Measurements from ENCODE around the gene GRM1.

GRM1 gene

GRCh38 chr6:146281651-146282362 lies 252.9 kb downstream of the GRM1 start:
- no peak for DNase-seq

- no peak for DNase-seq
Measured at GRCh38 chr6:146282837-146283236, 254.0 kb downstream of the GRM1 start.

GRCh38 chr6:146284311-146284710 lies 255.4 kb downstream of the GRM1 start:
- DNase-seq = no peak

GRCh38 chr6:146286961-146287360 lies 258.1 kb downstream of the GRM1 start:
- DNase-seq = no peak

- DNase-seq = no peak
Measured at GRCh38 chr6:146287691-146288369, 259.0 kb downstream of the GRM1 start.

GRCh38 chr6:146289816-146290588 lies 261.1 kb downstream of the GRM1 start:
- no peak for DNase-seq

GRCh38 chr6:146290589-146290901 lies 261.7 kb downstream of the GRM1 start:
- no peak for DNase-seq

GRCh38 chr6:146292506-146292905 lies 263.6 kb downstream of the GRM1 start:
- no peak for DNase-seq

- no peak for DNase-seq
Measured at GRCh38 chr6:146295695-146296094, 266.8 kb downstream of the GRM1 start.

- no peak for DNase-seq
Measured at GRCh38 chr6:146297815-146298214, 269.0 kb downstream of the GRM1 start.

- DNase-seq = no peak
Measured at GRCh38 chr6:146300521-146300920, 271.7 kb downstream of the GRM1 start.

GRCh38 chr6:146301764-146302163 lies 272.9 kb downstream of the GRM1 start:
- no peak for DNase-seq

GRCh38 chr6:146302994-146303393 lies 274.1 kb downstream of the GRM1 start:
- no peak for DNase-seq

- no peak for DNase-seq
Measured at GRCh38 chr6:146304181-146304580, 275.3 kb downstream of the GRM1 start.

- no peak for DNase-seq
Measured at GRCh38 chr6:146305092-146305491, 276.2 kb downstream of the GRM1 start.

- no peak for DNase-seq
Measured at GRCh38 chr6:146305951-146306350, 277.1 kb downstream of the GRM1 start.

GRCh38 chr6:146310628-146311027 lies 281.8 kb downstream of the GRM1 start:
- DNase-seq = no peak

GRCh38 chr6:146311079-146311478 lies 282.2 kb downstream of the GRM1 start:
- DNase-seq = no peak

GRCh38 chr6:146312608-146313007 lies 283.7 kb downstream of the GRM1 start:
- DNase-seq = no peak

- DNase-seq = no peak
Measured at GRCh38 chr6:146315381-146316174, 286.7 kb downstream of the GRM1 start.

GRCh38 chr6:146316175-146316495 lies 287.3 kb downstream of the GRM1 start:
- DNase-seq = no peak

- no peak for DNase-seq
Measured at GRCh38 chr6:146331013-146331412, 302.2 kb downstream of the GRM1 start.

- no peak for DNase-seq
Measured at GRCh38 chr6:146335336-146335735, 306.5 kb downstream of the GRM1 start.
